Raji (cell line): ENCODE measurements around the gene TRABD.

Experiments
- POLR2A ChIP-seq: IDR thresholded peaks from 2 replicates; pipeline ENCODE4 v1.6.1; 2011; ENCODE audit warnings: low read depth, low read length, control low read depth; ENCODE audit not compliant: insufficient read depth

The TRABD gene

DNA sequence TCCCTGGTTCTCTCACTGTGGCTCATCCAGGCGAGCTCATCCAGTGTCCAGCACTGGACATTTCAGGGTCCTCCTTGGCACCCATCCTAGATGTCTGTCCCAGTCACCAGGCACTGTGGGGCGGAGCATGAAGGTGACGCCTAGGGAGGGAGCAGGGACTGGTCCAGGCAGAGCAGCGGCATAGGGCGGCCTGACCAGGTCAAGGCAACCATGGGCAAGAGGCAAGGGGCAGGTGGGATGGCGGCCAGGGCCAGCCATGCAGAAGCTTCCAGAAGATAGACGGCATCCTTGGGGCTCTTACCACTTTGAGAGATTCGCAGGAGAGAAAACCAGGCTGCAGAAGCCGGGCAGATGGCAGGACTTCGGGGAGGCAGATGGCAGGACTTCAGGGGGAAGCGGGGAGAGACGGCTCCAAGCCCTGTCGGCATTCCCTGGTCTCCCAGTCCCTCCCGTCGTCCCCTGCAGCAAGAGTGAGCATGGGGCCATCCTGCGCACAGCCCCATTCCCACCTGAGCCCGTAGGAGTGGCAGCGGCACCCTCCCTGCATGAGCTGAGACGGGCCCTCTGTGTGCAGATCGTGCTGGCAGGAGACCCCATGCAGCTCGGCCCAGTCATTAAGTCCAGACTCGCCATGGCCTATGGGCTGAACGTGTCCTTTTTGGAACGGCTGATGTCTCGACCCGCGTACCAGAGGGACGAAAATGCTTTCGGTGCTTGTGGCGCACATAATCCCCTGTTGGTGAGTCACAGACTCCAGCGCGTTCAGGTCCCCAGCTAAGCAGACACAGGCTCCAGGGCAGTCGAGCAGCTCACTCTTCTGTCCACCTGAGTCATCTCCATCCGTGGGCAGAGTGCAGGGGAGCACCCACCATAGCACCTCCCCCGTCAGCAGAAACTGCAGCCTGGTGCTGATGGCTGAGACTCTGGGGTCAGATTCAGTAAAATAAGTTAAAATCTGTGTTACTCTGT, 35.3 kb upstream of the TRABD start:
- TF ChIP-seq POLR2A, result no peak

DNA sequence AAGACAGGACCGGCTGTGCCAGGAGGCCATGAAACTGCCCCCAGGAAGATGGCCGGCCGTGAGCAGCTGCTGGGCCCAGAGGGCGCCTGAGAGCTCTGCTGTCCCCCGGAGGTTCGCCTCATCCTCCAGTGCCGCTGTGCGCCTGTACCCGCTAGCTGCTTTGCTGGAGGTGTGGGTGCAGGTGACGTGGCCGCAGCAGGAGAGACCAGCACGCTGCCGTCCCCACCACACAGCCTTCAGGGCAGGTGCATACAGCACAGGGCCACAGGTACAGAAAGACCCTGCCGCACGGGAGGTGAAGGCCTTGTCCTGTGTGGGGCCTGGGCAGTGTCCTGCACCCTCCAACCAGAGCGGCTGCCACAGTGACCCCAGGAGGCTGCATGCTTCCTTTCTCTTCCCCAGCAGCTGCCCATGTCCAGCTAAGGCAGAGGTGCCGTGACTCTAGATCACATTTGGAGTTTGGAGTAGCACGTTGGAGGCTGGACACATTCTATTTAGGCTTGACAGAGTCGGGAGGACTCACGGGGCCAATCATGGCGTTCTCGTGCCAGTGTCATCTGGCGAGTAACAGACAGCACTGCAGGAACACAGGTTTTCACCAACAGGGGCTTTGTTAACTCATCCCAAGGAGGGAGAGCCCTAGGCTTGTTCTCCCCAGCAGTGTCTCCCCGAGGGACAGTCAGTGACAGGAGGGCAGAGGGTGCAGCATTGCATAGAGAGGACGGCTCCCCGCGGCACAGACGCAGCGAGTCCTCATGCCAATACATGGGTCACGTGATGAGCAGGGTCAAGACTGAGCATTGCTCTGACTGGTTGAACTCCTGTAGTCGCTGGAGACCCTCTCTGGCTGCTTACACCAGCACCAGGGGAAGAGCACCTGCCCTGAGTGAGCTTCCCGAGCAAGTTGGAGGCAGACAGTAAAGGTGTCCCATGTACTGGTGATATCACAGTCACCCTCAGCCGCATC, 33.9 kb upstream of the TRABD start:
- no peak for TF ChIP-seq POLR2A

DNA sequence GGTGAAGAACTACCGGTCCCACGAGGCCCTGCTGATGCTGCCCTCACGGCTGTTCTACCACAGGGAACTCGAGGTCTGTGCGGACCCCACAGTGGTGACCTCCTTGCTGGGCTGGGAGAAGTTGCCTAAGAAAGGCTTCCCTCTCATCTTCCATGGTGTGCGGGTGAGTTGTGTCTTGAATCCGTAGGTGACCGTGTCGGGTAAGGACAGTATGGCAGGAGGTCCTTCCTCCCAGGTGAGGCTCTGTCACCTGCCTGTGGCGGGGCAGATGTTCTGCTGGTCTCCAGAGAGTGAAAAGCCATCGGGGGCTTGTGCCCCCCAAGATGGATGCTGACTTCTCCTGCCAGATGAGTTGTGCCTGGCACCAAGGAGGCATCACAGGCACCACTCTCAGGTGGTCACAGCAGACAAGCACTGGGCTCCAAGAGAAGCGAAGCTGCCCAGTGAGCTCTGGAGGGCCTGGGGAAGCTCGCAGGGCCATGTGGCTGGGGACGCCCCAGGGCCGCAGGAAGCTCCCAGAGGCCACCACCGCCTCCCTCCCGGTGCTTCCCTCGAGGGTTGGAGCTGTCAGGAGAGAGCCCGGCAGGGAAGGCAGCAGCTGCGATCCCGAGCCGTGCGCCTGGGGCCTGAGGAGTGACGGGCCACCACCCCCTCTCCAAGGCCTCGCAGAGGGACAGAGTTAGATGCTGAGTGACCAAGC, 32.5 kb upstream of the TRABD start:
- no peak for TF ChIP-seq POLR2A

DNA sequence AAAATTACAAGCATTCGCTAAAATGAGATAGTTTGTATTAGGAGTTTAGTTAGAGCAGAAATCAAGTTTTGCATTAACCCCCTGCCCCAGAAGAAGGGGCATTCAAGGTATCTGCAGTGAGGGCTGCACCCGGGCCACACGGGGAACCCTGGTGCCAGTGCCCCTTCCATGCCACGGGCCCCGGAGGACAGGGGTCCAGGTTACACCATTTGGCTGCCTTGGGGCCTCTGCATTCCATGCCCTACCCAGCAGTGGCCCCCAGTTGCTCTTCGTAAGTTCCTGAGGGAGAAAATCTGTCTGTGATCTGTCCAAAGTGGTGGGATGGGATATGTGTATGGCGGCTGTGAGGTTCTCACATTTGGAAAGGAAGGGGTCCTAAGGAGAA, 32.0 kb upstream of the TRABD start:
- TF ChIP-seq POLR2A, result no peak

DNA sequence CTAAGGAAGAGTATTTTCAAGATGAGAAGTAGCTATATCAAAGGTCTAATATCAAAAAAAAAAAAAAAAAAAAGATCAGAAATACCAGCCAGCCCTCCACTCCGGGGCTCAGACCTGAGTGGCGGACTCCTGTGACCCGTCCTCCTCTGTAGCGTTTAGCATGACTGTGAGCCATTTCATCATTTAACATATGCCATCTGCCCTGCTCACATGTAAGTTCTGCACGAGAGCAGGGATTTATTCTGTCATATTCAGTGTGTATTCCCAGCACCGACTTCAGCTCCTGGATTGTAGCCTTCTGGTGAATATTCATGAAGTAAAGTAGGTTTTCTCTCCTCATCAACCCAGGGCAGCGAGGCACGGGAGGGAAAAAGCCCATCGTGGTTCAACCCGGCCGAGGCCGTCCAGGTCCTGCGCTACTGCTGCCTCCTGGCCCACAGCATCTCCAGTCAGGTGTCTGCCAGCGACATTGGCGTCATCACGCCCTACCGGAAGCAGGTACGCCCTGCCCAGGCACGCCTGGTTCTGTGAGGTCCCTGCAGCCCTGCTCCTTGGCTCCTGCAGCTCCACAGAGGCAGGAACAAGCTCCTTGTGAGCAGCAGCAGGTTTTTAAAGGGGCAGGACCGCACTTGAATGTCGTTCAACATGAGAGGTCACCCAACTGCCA, 27.9 kb upstream of the TRABD start:
- TF ChIP-seq POLR2A, result no peak

DNA sequence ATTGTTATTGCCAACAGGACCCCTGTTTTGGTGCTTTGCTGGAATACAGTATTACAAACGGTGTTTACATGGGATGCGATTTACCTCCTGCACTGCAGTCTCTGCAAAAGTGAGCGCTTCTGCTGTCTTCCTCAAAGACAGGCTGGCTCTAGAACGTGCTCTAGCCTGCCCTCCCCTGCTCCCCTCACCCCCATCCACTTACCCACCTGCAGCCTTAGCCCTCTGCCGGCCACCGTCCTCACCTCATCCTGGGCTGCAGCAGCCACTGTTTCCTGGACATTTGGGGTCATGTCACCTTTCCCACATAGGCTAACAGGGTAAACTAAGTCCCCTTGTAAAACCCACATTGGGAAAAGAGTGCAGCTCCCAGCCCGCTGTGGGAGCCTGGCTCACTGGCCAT, 24.8 kb upstream of the TRABD start:
- TF ChIP-seq POLR2A, result no peak

DNA sequence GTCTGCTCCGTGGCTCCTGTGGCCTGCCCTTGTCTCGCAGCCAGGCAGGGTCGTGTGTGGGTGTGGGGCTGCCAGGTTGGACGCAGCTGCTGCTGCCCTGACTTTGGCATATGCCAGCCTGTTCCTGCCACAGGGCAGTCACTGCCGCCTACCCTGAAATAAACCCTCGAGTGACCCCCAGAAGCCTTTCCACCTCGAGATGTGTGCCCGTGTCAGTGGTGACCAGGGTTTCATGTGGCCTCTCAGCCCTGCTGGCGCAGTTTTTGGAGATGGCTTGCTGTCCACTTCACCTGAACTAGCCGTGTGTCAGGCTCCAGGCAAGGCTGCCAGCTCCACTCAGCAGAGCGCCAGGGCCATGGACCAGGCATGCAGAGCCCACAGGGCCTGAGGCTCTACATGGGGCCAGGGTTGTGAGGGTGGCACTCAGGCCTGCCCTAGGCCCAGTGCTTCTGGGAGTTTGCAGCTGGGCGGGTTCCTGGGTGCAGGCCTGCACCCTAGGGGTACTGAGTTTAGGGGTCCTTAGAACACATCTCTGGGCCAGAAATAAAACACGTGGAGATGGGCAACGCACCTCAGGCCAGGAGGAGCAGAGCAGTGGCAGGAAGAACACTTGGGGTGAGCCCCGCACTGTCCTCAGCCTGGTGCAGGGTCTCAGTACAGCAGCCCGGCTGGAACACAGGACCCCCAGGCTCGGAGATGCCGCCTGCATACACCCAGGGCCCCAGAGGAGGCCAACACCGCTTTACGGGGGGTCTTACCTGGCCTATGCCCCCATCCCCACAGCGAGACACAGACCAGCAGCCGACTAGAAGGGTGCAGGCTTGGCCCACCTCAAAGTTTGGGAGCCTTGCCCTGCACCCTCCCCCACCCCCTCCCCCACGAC, 24.0 kb upstream of the TRABD start:
- no peak for TF ChIP-seq POLR2A

DNA sequence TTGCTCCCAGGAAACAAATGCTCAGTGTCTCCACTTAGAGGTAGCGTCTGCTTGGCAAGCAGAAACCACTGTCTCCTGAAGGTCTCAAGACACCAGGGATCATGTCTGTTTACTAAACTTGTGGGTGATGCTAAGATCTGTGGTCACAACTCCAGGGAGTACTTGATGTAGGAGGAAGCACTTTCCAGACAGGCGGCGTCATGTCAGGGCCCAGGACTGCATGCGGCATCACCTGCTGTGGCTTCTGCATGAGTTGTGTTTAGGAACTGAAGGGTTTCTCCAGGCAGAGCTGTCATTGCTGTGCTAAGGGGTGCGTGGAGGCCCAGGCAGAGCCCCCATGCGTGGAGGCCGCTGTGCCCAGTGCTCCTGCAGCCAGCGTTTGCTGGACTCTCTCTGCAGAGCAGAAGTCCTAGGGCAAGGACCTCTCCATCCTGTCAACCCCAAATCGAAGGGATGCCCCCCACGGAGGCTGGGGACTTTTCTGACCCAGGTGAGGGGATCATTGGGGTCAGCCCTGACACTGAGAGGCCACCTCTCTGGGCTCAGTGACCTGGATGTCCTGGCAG, 23.2 kb upstream of the TRABD start:
- TF ChIP-seq POLR2A, result no peak

DNA sequence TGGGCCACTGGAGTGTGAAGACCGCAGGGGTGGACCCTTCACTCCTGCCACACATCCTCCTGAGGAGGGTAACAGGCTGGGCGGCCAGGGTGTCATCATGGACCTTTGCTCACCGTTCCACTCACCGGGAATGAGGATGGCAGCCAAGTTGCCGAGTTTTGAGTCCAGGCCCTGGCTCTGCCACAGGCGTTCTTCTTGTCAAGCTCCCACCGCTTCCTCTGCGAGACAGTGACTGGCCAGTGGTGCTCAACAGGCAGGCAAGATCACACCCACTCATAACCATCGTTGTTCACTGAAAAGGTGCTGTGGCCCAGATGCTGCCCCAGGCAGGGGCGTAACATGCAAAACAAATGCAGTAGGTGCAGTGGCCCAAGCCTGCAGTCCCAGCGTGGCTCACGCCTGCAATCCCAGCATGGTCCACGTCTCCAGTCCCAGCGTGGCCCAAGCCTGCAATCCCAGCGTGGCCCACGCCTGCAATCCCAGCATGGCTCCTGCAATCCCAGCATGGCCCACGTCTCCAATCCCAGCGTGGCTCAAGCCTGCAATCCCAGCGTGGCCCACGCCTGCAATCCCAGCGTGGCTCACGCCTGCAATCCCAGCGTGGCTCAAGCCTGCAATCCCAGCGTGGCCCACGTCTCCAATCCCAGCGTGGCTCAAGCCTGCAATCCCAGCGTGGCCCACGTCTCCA, 20.1 kb upstream of the TRABD start:
- no peak for TF ChIP-seq POLR2A

DNA sequence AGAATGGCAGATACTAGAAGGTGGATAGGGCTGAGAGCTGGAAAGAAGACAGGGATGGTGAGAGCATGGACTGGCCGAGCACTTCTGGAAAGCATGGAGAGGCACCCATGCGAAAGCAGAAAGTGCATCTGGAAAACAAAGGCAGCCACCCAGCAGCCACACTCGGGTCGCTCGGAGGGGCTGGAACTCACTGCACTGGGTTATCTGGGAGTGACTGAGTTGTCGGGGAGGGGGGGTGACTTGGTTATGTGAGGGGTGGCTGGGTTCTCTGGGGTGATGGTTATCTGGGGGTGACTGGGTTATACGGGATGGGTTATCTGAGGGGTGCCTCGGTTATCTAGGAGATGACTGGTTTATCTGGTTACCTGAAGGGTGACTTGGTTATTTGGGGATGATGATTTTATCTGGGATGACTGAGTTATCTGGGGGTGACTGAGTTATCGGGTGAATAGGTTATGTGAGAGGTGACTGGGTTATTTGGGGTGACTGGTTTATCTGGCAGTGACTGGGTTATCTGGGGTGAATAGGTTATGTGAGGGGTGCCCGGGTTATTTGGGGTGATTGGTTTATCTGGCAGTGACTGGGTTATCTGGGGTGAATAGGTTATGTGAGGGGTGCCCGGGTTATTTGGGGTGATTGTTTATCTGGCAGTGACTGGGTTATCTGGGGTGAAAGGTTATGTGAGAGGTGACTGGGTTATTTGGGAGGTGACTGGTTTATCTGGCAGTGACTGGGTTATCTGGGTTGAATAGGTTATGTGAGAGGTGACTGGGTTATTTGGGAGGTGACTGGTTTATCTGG, 17.8 kb upstream of the TRABD start:
- no peak for TF ChIP-seq POLR2A

DNA sequence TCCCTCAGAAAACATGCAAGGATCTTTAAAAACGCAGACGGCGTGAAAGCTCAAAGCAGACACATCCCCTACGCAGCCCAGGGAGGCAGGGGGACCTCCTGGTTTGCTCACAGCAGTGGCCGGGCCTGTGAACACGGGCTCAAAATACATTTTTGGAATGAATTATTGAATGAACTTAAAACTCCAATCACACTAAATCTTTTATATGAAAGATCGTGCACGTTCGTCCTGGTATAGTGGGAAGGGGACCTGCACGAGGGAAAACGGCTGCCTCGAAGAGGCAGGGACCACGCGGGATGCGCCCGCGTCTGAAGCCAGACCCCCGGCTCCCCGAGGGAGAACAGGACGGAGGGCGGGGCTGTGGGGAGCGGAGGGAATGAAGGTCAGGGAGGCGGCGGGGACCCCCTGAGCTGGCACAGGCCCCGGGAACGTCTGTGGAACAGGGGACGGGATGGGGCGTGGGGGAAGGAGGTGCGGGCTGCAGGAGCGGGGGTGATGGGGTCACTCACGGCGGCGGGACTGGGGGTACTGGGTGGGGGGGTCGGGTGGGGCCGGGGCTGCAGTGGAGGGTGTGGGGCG, 16.4 kb upstream of the TRABD start:
- no peak for TF ChIP-seq POLR2A
